ENCODE measurements around the gene SURF1.
"Not testable (repeated sequence)": the region's sequence is repeated elsewhere in the genome, so short reads cannot be mapped to it uniquely, and the experiment has no call there.

SURF1 gene

GRCh38 chr9:133322701-133323100 lies 33.6 kb downstream of the SURF1 start:
- DNase-seq (ENCODE audit: low read depth), result no peak

- no peak for DNase-seq (ENCODE audit: low read depth)
These were observed 34.8 kb downstream of the SURF1 start for GRCh38 chr9:133321411-133321935.

- DNase-seq (ENCODE audit: low read depth), result no peak
These were observed 35.8 kb downstream of the SURF1 start for GRCh38 chr9:133320421-133320881.

GRCh38 chr9:133317551-133317950 lies 38.7 kb downstream of the SURF1 start:
- DNase-seq (ENCODE audit: low read depth), result not testable (repeated sequence)

- DNase-seq (ENCODE audit: low read depth), result no peak
These were observed 40.3 kb downstream of the SURF1 start for GRCh38 chr9:133315997-133316396.

GRCh38 chr9:133309608-133310007 lies 46.7 kb downstream of the SURF1 start:
- DNase-seq (ENCODE audit: low read depth), result no peak

GRCh38 chr9:133307301-133307700 lies 49.0 kb downstream of the SURF1 start:
- no peak for DNase-seq (ENCODE audit: low read depth)

GRCh38 chr9:133306242-133307204 lies 49.8 kb downstream of the SURF1 start:
- no peak for DNase-seq (ENCODE audit: low read depth)

- no peak for DNase-seq (ENCODE audit: low read depth)
These were observed 50.6 kb downstream of the SURF1 start for GRCh38 chr9:133305731-133306130.

- DNase-seq (ENCODE audit: low read depth), result no peak
These were observed 51.6 kb downstream of the SURF1 start for GRCh38 chr9:133304477-133305377.

GRCh38 chr9:133304158-133304470 lies 52.2 kb downstream of the SURF1 start:
- DNase-seq (ENCODE audit: low read depth), result no peak

- DNase-seq (ENCODE audit: low read depth), result no peak
These were observed 52.8 kb downstream of the SURF1 start for GRCh38 chr9:133303266-133304157.
